Activated naive CD4-positive, alpha-beta T cell treated with anti-CD3 and anti-CD28 coated beads, Interleukin-2, amount 50 U/mL, for 16 hours (primary cell): ENCODE measurements around the gene GPHN.
"Not testable (repeated sequence)": the region's sequence is repeated elsewhere in the genome, so short reads cannot be mapped to it uniquely, and the experiment has no call there.

ENCODE experiments used
- DNase-seq: peaks from one replicate; pipeline ENCODE4 v3.0.0-alpha.2; 2020

GPHN gene

DNA sequence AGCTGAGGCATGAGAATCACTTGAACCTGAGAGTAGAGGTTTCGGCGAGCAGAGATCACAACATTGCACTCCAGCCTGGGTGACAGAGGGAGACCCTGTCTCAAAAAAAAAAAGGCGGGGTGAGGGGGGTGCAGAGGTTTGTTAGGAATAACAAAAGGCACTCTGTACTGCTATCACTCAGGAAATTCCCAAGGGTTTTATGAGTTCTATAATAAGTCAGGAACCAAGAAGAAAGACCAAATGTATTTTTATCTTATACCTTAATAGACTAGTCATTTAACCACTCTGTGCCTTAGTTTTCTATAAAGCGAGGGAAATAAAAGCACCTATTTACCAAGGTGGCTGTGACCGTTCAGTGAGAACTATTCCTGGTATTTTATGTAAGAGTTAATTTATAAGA, 319.2 kb downstream of the GPHN start:
- no peak for DNase-seq

DNA sequence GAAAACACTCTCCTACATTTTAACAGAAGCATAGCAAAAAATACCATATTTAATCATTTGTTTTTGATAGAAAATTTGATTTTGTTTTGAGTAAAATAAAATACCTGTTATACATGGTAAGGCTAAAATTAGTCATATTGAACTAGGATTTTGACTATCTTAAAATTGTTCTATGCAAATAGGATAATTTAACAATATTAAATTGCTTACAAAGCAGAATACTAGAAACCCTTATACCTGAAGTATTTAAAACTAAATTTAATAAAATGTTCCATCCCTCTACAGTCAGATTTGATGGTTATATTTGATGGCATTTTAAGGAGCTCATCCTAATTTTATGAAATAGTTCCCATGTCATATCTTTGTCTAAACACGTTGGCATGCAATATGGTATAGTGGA, 323.2 kb downstream of the GPHN start:
- DNase-seq, result no peak

DNA sequence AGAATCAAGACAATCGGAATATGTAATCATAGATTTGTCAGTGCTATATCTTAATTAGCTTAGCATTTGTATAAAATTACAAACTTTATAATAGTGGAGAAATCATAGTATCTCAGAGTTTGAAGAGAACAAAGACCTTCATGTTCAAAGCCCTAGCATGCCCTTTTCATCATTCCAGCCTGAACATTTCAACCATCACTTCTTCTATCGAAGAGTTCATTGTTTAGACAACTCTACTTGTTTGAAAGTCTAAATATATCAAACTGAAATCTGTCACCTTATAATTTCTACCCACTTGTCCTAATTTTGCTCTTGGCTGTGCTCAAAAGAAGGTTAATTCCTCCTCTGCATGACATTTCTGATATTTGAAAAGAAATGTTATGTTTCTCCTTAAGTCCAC, 325.9 kb downstream of the GPHN start:
- no peak for DNase-seq

DNA sequence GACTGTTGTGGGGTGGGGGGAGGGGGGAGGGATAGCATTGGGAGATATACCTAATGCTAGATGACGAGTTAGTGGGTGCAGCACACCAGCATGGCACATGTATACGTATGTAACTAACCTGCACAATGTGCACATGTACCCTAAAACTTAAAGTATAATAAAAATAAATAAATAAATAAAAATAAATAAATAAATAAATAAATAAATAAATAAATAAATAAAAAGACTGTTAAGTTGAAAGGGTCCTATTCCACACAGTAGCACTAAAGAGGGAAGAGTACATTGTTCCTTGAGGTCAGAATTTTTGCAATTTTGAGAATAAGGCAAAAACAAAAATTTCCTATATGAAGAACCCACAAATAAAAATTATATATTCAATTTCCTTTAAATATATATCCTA, 329.5 kb downstream of the GPHN start:
- not testable (repeated sequence) for DNase-seq

DNA sequence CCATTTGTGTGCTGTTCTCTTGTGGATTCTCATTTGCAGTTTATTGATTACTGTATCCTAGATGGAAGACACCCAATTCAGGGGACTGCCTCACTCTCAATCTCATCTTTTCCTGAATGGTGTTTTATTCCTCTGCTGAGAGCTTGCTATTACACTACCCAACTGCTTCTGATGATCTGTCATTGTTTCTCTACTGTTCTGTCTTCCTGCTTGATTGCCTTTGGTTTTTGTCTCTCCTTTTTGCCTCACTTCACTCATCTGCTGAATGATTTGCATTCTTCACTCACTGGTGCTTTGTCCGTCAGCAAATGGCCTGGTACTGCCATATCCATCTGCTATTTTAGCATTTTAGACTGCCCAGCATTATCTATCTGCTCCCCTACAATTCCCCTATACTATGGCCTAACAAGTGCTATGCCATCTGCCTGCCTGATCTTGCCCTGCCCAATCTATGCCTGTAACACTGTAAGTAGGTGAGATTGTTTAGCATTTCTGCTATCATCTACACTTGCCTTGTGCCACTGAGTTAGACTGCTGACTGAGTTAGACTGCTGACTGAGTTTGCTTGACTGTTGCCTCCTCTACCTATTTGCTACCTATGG, 335.1 kb downstream of the GPHN start:
- DNase-seq, result no peak

DNA sequence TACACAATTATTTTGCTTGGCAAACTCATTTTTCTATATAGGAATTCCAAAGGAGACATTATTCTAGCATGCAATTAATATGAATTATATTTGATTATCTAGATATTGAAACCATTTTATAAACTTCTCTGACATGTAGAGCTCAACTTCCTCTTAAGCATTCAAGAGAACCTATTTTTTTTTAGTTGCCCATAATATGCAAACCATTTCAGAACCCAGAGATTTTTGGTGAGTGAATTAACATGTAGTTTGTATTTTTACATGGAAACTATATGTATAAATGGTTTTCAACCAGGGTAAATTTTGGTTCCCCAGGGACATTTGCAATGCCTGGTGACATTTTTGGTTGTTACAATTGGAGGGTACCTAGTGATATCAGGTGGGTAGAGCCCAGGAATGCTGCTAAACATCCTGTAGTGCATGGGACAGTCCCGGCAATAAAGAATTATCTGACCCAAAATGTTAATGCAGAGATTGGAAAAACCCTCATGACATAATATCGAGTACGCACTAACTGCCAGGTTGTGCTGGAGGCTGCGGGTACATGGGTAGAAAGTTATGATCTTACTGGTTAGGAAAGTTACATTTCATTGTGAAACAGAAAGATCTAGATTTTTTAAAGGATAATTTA, 342.4 kb downstream of the GPHN start:
- no peak for DNase-seq

DNA sequence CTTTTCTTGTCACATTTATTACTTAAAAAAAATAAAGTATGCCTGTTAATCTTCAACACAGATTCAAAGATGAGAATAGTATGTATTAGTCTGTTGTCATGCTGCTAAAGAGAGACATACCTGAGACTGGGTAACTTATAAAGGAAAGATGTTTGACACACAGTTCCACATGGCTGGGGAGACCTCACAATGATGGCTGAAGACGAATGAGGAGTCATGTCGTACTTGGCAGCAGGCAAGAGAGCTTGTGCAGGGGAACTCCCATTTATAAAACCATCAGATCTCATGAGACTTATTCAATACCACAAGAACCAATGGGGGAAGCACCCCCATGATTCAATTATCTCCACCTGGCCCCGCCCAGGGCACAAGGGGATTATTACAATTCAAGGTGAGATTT, 345.4 kb downstream of the GPHN start:
- DNase-seq, result no peak

DNA sequence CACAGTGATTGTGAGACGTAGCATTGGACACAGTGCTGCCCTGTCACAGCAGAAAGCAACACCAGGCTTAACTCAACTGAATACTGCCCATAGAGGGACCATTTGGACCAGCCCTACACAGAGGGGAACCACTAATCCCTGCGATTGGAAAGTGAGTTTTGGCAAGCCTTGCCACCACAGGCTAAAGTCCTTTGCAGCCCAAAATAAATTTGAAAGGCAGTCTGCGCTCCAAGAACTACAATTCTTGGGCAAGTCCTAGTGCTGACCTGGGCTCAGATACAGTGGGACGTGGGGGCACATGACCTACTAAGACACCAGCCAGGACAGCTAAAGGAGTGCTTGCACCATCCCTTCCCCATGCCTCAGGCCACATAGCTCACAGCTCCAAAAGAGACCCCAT, 349.9 kb downstream of the GPHN start:
- no peak for DNase-seq

DNA sequence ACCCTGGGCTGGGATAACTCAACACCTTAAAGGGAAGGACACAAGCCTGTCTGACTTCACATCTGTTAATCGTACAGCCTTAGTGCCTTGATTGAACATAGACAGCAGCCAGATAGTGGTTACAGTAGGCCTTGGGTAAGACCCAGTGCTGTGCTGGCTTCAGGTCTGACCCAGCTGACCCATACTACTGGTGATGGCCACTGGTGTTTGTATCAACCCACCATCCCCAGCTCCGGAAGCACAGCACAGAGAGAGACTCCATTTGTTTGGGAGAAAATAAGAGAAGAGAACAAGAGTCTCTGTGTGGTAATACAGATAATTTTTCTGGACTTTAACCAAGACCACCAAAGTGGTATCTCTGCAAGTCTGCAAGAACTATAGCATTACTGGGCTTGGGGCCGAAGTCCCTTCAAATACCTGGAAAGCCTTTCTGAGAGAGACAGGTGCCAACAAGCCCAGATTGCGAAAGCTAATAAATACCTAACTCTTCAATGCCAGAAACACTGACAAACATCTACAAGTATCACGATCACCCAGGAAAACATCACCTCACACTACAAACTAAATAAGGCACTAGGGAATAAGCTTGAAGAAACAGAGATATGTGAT, 351.2 kb downstream of the GPHN start:
- no peak for DNase-seq

DNA sequence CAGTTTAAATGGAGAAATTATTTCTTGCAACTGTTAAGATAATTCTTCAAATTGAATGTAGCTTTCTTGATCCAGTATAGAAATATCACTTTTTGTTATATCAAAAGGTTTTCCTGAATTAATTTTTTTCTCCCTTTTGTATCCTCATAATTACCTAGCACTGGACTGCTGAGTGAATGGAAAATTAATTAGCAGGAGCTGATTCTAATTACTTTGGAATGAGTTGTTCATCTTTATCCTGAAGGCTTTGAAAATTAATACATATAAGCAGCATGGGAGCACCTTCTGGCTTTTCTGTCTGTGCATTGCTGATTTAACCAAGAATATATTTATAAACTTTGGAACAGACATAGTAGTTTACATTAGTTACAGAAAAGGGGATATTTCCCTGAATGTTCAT, 373.6 kb downstream of the GPHN start:
- no peak for DNase-seq

DNA sequence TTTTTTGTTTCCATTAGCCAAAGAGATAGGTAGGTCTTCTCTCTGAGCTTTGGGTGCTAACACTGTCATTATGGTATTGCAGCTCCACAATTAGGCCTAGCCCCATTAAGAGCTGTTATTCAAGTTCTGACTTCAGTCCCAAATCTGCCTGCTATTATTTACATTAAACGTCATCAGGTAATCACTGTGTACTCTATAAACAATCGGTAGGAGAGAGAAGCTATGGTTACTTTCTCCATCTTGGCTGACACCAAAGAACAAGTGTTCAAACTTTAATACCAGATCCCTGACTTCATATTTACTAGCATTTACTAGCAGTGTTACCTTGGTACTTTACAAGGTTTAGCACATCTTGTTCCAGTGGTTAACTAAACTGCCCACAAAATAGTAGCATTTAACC, 376.2 kb downstream of the GPHN start:
- DNase-seq, result no peak

DNA sequence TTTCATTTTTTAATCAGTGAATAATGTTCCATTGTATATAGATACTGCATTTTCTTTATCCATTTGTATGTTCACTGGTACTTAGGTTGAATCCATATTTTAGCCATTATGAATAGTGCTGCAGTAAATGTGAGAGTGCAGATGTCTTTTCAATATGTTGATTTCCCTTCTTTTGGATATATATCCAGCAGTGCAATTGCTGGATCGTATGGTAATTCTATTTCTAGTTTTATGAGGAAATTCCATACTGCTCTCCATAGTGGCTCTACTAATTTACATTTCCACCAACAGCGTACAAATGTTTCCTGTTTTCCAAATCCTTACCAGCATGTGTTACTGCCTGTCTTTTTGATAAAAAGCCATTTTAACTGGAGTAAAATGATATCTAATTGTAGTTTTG, 392.8 kb downstream of the GPHN start:
- DNase-seq, result no peak

DNA sequence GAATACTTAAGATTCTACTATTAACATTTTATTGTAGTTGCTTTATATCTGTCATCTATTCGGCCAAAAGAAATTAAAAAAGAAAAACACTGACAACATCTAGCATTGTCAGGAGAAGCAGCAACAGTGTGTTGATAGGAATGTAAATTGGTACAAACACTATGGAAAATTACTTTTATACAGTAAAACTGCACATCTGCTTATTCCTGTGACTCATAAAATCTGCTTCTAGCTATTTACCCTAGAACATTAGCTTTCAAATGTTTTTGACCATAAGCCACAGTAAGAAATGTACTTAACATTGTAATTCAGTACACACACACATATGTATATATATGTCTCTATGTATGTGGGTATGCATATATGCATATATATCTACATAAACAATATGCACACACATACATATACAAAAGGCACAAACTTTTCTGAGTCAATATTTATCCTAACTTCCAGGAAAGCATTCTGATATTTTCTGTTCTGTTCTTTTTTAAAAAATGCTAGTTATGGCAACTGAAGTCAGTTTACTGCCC, 402.4 kb downstream of the GPHN start:
- no peak for DNase-seq

DNA sequence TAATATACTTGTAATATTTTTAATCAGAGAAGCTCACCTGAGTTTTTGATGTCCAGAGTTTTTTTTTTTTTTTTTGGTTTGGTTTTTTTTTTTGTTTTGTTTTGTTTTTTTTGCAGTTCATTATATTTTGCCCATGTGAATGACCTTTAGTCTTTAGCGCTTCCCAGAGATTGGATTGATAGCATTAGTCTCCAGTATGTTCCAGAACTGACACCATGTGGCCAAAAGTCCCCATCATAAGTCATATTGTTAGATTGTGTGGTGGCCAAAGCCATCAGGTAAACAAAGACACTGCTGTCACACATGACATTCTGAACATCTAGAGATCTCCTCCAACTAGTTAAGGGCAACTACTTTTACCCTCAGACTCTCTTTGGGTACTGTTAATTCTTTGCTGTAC, 408.5 kb downstream of the GPHN start:
- no peak for DNase-seq

DNA sequence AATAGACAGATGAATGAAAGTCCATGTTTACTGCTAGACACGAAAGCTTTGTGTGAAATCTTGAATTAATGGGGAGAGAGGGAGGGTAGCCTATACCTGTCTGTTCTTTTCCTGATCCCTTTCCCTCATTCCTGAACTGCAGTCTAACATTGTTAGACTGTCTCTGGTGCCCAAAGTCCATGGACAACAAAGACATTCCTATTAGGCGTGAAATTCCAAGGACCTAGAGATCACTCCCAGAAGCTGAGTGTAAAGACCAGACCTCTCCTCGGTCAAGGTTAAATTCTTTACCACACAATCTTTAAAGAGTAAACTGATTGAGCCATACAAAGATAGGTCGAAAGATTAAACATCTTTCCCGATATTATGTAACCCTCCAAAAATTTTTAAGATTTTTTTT, 410.6 kb downstream of the GPHN start:
- DNase-seq, result no peak

DNA sequence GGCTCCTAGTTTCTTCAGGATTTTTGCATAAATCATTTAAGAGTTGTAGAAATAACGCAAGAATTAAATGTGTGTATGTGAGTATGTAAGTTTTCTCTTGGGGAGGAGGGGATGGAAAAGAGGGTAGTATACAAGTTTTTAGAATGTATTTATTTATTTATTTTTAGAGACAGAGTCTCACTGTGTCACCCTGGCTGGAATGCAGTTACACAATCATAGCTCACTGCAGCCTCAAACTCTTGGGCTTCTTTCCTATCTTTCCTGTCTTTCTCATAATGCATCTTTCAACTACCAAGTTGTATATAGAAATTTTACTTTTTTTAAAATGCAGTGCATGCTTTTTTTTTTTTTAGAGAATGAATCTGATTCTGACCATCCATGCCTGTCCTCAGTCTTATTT, 412.2 kb downstream of the GPHN start:
- DNase-seq, result no peak

DNA sequence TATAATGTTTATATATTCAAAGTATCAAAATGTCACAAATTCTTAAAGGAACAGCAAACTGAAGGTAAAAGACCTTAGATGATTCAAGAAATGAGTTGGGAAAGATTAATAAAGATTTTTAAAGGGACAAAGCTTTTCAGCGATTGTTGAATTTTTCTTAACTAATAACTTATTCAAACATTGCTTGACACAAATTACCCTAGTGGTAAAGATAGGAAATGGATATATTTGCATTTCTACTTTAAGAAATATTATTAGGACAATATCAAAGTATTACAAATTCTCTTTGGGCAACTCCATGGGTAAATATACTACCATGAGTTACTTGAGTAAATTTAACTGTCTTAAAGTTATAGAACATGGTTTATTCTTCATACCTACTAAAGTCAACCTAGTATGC, 415.3 kb downstream of the GPHN start:
- DNase-seq, result no peak

DNA sequence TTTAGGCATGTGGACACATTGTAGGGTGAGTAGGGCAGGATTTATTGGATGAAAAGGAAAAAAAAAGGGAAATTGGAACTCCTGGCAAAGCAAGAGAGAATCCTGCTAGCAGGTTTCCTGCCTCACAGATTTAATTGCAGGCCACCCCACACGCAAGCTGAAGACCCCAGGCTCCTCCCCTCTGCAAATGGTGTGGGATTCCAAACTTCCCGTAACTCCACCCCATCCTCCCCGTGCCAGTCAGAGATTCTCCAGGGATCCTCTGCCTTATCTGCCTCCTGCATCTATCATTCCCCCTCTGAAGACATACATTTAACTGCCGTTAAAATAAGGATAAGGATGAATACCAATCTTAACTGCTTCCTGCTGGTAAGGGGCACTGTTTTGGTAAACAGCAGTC, 431.5 kb downstream of the GPHN start:
- no peak for DNase-seq

DNA sequence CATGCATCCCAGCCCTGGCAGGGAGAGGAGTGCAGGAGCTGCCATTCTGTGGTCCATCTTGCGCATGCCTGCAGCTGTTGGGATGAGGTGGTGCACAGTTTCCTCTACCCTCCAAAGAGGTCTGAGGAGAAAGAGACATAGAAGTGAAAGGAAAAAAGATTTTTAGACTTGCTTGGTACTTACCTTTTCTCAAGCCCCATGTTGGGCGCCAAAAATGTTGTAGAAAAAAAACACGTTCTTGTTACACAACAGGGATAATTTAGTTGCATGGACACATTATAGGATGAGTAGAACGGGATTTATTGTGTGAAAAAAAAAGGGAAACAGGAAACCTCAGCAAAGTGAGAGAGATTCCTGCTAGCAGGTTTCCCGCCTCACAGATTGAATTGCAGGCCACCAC, 436.9 kb downstream of the GPHN start:
- DNase-seq, result no peak

DNA sequence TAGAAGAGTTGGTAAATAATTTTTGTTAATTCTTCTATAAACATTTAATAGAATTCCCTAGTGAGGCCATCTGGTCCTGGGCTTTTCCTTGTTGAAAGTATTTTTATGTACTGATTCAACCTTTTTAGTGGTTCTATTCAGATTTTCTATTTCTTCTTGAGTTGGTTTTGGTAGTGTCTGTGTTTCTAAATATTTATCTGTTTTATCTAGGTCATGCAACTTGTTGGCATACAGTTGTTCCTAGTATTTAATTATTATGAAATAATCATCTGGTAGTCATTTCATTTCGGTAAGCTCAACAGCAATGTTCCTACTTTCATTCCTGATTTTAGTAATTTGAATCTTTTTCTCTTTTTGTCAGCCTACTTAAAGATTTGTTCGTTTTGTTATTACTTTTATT, 447.2 kb downstream of the GPHN start:
- DNase-seq, result no peak

DNA sequence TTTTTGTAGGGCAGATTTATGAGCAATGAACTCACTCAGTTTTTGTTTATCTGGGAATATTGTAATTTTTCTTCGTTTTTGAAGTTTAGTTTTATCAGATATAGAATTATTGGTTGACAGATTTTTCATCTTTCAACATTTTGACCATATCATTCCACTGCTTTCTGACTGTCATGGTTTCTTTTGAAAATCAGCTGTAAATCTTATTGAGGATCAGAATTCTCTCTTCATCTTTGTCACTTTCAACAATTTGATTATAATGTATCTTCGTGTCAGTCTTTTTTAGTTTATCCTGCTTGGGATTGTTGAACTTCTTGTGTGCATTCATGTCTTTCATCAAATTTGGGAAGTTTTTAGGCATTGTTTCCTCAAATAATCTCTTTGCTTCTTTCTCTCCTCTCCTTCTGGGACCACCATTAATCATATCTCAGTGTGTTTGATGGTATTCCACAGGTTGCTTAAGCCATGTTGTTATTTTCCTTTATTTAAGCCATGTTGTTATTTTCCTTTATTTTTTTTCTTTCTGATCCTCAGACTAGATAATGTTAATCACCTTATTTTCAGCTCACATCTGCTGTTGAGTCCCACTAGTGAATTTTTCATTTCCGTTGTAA, 451.6 kb downstream of the GPHN start:
- DNase-seq, result no peak

DNA sequence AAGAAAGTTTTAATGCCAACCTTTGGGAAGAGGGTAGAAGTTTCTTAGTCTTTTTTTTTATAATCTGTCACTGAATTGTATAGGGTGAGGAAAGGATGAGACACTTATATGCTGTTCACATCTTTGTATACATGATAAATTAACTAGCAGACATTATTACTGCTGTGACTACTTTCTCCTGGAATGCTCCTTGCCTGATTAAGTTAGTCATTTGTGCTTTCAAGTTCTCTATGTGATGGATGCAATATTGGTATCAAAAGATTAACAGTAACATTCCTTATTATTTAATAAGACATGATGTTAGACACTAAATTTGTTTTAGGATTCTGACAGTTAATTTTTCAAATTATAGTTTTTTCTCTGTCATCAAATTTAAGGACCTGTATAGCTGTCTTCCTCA, 457.9 kb downstream of the GPHN start:
- no peak for DNase-seq

DNA sequence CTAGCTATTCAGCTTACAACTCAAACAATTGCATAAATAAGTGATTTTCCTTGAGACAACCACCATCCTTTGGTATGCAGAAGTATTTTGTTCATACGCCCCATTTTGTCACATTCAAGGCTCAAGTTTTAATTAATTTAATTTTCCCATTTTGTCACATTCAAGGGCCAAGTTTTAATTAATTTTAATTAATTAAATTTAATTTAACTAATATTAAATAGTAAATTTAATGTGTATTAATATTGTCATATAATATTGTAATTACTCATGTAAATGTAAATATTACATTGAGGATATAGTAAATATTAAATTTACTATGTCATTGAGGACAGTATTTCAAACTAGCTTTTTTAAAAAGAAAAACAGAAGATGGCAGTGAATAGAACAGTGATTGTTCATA, 464.5 kb downstream of the GPHN start:
- no peak for DNase-seq

DNA sequence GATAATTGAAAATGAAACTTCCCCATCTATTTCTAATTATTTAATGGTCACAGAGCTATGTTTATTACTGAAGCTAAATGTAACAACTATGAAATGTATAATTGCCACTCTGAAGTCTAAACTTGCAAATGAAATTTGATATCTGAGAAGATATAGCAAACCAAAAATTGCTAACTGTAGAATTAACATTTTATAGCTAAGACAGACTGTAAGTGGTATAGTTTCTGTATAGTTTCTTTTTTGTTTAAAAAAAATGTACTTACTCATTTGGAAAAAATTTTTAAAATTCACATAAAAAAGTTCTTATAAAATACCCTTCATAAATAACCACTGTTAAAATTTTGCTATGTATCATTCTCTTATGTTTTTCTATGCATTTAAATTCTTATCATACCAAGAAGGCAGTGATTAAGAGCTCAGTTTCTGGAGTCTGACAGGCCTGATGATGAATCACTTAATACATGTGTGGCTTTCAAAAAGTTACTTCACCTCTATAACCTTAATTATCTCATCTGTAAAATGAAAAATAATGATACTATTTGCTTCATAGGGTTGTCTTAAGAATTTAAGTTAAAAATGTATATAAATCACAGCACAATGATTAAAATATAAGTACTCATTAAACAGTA, 466.6 kb downstream of the GPHN start:
- no peak for DNase-seq
